Measurements from ENCODE around the gene DHRS11.

GRCh38 chr17:36553459-36553858 is 38.2 kb upstream of the DHRS11 start:
- TF ChIP-seq CTCF (IDR thresholded peaks at IDR 0.05), result no peak
- TF ChIP-seq POLR2AphosphoS5 (IDR thresholded peaks at IDR 0.05), result no peak
- TF ChIP-seq POLR2A (IDR thresholded peaks at IDR 0.05), result no peak
